Neuron (in vitro differentiated cells): Measurements from ENCODE around the gene ZNF468.
"Not testable (repeated sequence)": the region's sequence is repeated elsewhere in the genome, so short reads cannot be mapped to it uniquely, and the experiment has no call there.

Experiments
- H2AFZ ChIP-seq: one replicate; pipeline ENCODE4 v1.6.1; 2013; ENCODE audit warnings: low read depth, mild to moderate bottlenecking, inconsistent platforms, low read length, moderate library complexity
- H3K27me3 ChIP-seq: one replicate; pipeline ENCODE4 v1.6.1; 2013; ENCODE audit warnings: low read length; ENCODE audit not compliant: insufficient read depth
- H3K36me3 ChIP-seq: one replicate; pipeline ENCODE4 v1.6.1; 2013; ENCODE audit warnings: low read length; ENCODE audit not compliant: insufficient read depth
- H3K4me1 ChIP-seq: one replicate; pipeline ENCODE4 v1.6.1; 2013; ENCODE audit warnings: low read length; ENCODE audit not compliant: insufficient read depth
- H3K4me3 ChIP-seq: 2 replicates; pipeline ENCODE4 v1.5.1; 2013; ENCODE audit warnings: mild to moderate bottlenecking, low read length, moderate library complexity
- H3K9me3 ChIP-seq: one replicate; pipeline ENCODE4 v1.6.1; 2013; ENCODE audit warnings: low read length

ZNF468 gene

DNA sequence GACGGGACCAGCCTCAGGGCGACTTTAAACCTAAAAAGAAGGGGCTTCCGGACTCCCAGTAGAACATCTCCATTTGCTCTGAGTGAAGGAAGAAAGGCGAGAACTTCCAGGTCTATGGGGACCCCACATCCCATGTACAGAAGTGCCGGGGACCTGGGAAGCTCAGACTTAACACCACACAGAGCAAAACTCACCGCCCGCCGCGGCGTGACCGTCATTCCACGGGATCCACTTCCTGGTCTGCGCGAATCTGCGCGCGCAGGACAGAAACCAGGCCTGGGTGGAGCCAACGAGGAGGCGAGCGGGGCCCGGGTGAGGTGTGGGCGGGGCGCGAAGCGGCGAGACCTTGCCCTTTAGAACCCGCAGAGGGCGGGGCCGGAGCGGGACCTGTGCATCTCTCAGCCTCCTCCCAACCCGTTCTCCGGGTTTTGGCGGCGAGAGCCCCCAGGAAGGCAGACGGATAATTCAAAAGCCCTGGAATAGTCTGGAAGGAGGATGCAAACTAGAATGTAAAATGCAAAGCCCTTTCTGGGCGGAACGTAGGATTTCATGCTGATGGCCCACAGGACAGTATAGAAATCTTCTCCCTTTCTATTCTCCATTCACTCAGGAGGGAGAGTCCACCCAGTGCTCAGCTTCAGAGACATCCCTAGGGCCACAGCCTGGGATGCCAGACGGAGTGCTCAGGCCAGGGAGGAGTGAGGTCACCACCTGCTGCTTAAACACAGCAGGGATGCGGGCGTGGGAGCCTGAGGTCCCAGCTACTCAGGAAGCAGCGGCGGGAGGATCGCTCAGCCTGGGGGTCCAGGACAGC lies at the start of gene ZNF468:
Gene ZNF468 (minus strand): TSS at position 242 of the 814 bp plus-strand sequence. CDS start 3,347 bp downstream, outside the sequence.
- not testable (repeated sequence) for H3K9me3 ChIP-seq, H3K36me3 ChIP-seq, H3K27me3 ChIP-seq, H3K4me1 ChIP-seq
- Histone ChIP-seq H3K4me3 (peak within 1 kb of the TSS; percentile 90), H2AFZ (peak within 1 kb of the TSS; percentile 94)

DNA sequence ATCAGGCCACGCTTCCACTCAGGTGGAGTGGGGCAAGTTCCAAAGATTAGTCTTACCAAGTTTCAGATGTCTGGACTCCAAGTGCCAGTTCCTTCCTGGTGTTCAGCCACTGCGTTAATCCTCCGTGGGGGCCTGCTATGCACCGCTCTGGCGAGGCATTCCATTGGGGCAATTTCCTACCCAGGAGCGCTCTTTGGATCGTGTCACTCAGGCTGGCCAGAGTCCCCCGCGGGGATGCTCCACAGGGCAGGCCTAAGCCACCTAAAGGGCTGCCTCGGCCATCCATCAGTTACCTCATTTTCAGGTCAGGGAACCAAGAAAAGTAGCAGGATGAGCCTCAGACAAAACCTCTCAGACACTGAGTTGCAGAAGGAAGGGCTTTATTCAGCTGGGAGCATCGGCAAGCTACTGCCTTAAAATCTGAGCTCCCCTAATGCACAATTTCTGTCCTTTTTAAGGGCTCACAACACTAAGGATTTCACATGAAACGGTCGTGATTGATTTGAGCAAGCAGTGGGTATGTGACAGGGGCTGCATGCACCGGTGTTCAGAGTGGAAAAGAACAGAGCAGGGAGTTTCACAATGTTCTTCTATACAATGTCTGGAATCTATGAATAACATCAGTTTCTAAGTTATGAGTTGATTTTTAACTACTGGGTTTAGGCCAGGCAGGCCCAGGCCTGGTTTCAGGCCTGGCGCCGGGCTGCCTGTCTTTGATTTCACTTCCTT lies 46.8 kb upstream of the ZNF468 start:
- H3K9me3 ChIP-seq, H3K4me3 ChIP-seq, H3K27me3 ChIP-seq, H2AFZ ChIP-seq, H3K4me1 ChIP-seq: not testable (repeated sequence)
- H3K36me3 ChIP-seq: peaks cover 14% of the 10 kb centered on the region

DNA sequence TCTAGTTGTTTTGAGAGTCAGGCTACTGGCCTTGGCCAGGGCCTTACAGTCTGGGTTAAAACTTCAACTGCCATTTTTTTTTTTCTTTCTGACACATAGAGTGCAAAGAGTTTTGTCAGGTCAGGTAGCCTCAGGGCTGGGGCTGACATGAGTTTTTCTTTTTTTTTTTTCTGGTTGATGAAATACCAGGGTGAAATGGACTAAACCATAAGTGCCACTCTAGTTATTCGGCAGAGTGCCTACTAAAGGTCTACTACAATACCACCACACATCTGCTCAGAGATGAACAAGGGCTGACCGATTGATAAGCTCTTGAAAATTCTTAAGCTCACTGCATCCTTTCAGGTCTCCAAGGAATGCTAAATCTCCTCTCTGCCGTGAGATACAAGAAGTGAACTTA lies 44.4 kb upstream of the ZNF468 start:
- H2AFZ ChIP-seq: no peak overlapping the region
- no peaks in the 10 kb centered on the region for H3K27me3 ChIP-seq
- no peaks in the 10 kb centered on the region for H3K9me3 ChIP-seq
- no peak overlapping the region for H3K4me3 ChIP-seq
- peaks cover 6% of the 10 kb centered on the region for H3K36me3 ChIP-seq
- peaks cover 3% of the 10 kb centered on the region for H3K4me1 ChIP-seq

DNA sequence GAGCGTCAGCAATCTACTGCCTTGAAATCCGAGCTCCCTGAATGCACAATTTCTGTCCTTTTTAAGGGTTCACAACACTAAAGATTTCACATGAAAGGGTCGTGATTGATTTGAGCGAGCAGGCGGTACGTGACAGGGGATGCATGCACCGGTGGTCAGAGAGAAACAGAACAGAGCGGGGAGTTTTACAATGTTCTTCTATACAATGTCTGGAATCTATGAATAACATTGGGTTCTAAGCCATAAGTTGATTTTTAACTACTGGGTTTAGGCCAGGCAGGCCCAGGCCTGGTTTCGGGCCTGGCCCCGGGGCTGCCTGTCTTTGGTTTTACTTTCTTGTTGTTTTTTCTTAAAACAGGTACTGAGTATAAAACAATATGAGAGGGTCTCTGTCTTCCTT lies 41.2 kb upstream of the ZNF468 start:
- H3K36me3 ChIP-seq: peaks cover 11% of the 10 kb centered on the region
- not testable (repeated sequence) for H3K9me3 ChIP-seq, H2AFZ ChIP-seq, H3K4me3 ChIP-seq, H3K4me1 ChIP-seq, H3K27me3 ChIP-seq

DNA sequence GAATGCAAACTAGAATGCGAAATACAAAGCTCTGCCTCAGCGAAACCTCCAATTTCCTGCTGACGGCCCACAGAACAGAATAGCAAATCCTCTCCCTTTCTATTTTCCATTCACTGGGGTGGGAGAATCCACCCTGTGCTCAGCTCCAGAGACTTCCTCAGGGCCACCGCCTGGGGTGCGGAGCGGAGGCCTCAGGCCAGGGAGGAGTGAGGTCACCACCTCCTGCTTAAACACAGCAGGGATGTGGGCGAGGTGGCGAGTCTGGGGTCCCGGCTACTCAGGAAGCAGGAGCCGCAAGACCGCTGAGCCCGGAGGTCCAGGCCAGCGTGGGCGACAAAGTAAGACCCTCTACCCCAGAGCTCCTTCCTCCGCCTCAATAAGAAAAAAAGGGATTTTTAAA lies 40.7 kb upstream of the ZNF468 start:
- Histone ChIP-seq H3K4me3 (peak overlapping the region; percentile 89), H3K4me1 (peaks cover 6% of the 10 kb centered on the region), H3K9me3 (no peaks in the 10 kb centered on the region), H3K27me3 (no peaks in the 10 kb centered on the region), H3K36me3 (peaks cover 16% of the 10 kb centered on the region), H2AFZ (peak overlapping the region; percentile 56)

DNA sequence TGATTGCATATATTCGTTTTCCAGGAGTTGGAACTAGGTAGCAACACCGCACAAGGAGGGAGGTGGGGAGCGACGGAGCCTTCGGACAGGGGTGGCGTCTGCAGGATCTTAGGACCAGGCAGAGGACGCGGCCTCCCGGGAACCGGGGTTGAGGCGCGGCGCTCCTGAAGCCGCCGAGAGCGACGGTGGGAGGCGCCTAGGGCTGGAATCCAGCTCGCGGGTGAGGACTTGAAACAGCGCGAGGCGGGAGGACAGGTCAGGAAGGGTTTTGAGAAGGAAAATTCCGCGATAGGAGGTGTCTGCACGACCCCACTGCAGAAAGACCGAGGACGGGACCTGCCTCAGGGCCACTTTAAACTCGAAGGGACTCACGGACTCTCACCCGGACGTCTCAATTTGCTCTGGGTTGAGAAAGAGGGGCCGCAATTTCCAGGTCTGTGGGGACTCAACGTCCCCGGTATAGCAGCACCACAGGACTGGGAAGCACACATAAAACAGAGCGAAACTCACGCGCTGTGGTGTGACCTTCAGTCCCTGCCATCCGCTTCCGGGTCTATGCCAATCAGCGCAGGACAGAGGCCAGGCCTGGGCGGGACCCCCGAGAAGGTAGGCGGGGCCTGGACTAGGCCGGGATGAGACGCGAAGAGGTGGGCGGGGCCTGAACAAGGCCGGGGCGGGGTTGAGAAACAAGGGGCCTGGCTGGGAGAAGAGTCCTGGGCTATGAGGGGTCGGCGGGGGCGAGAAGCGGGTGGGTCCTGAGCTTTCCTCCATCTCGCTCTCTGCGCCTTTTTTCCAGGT lies 39.9 kb upstream of the ZNF468 start, which contains the start of gene ZNF320:
Gene ZNF320 (minus strand): TSS at position 498 of the 798 bp plus-strand sequence. CDS start 7,380 bp downstream, outside the sequence.
- Histone ChIP-seq H3K27me3 (no peaks in the 10 kb centered on the region), H3K4me3 (peak within 1 kb of the TSS; percentile 89), H2AFZ (peak within 1 kb of the TSS; percentile 56), H3K36me3 (peaks cover 17% of the 10 kb centered on the region), H3K4me1 (peaks cover 6% of the 10 kb centered on the region), H3K9me3 (no peaks in the 10 kb centered on the region)

DNA sequence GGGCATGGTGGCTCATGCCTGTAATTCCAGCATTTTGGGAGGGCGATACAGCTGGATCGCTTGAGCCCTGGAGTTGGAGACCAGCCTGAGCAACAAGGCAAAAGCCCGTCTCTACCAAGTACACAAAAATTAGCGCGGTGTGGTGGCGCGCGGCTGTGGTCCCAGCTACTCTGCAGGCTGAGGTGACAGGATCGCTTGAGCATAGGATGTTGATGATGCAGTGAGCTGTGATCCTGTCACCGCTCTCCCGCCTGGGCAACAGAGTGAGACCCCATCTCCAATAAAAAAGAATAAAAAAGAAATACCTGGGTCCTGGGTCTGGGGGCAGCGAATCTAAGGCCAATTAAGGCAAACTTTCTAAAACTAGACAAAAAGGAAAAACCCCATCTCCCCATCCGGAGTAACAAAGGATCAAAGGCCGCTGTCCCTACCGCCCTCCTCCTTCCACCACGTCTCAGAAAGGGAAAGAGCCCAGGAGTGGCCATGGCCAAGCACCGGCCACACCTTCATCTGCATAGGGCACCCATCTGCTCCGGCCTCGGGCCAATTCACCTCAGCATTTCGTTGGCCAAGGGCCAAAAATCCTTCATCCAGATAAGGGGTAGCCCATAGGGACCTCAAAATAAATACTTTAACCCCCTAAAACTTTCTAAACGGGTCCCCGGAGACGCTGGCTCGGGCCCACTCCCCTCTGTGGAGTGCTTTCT lies 39.2 kb upstream of the ZNF468 start:
- peak overlapping the region; percentile 89 for H3K4me3 ChIP-seq
- H3K4me1 ChIP-seq: peaks cover 6% of the 10 kb centered on the region
- no peaks in the 10 kb centered on the region for H3K27me3 ChIP-seq
- no peaks in the 10 kb centered on the region for H3K9me3 ChIP-seq
- H3K36me3 ChIP-seq: peaks cover 24% of the 10 kb centered on the region
- peak overlapping the region; percentile 56 for H2AFZ ChIP-seq

DNA sequence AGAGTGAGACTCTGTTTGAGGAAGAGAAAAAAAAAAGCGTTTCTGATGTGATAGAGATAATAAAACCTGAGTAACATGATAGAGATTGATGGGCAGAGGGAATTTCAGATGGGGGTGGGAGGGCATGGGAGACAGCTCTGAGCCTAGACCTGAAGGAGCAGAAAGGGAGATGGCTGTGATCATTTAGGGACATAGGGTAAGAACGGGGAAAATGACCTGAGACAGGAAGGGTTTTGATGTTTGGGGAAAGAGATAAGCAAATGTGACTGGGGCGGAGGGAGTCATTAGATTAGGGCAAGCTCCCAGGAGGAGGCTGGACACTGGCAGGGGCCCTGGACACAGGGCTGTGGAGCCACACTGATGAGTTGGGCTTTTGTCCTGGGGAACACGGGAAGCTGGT lies 33.9 kb upstream of the ZNF468 start:
- no peak overlapping the region for H3K4me3 ChIP-seq
- H3K9me3 ChIP-seq: peaks cover 23% of the 10 kb centered on the region
- peaks cover under 1% of the 10 kb centered on the region for H3K4me1 ChIP-seq
- peaks cover 66% of the 10 kb centered on the region for H3K36me3 ChIP-seq
- no peak overlapping the region for H2AFZ ChIP-seq
- H3K27me3 ChIP-seq: no peaks in the 10 kb centered on the region

DNA sequence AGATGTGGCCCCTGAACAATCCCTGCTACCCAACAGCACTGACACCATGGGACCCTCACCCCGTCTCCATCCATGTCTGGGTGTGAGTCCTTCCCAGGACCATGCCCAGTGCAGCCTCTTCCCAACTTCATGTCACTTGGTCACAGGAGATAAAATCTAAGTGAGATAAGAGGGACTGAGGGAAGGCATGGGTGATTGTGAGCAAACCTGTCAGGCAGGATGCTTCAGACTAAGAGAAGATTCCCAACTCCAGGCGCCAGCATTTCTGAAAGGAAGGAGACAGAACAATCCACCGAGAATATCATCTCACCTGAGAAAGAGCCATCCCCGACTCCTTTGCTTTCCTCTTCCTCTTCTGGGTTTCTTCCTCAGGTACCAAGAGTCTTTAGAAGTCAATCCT lies 32.5 kb upstream of the ZNF468 start:
- Histone ChIP-seq H3K4me3 (no peak overlapping the region), H3K9me3 (peaks cover 27% of the 10 kb centered on the region), H3K4me1 (no peaks in the 10 kb centered on the region), H3K36me3 (peaks cover 72% of the 10 kb centered on the region), H2AFZ (no peak overlapping the region), H3K27me3 (no peaks in the 10 kb centered on the region)

DNA sequence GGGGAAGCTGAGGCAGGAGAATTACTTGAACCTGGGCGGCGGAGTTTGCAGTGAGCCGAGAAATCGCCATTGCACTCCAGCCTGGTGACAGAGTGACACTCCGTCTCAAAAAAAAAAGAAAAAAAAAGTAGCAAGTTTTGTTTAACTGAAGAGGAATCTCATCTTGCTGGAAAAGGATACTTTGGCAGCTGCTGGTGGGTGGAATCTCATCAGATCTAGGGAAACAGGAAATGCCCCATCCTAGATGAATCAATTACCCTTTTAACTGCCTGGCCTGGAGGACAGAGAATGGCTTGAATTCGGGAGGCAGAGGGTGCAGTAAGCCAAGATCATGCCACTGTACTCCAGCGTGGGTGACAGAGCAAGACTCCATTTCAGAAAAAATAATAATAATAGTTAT lies 31.7 kb upstream of the ZNF468 start:
- no peak overlapping the region for H3K4me3 ChIP-seq
- H2AFZ ChIP-seq: no peak overlapping the region
- peaks cover 78% of the 10 kb centered on the region for H3K36me3 ChIP-seq
- no peaks in the 10 kb centered on the region for H3K4me1 ChIP-seq
- no peaks in the 10 kb centered on the region for H3K27me3 ChIP-seq
- peaks cover 36% of the 10 kb centered on the region for H3K9me3 ChIP-seq

DNA sequence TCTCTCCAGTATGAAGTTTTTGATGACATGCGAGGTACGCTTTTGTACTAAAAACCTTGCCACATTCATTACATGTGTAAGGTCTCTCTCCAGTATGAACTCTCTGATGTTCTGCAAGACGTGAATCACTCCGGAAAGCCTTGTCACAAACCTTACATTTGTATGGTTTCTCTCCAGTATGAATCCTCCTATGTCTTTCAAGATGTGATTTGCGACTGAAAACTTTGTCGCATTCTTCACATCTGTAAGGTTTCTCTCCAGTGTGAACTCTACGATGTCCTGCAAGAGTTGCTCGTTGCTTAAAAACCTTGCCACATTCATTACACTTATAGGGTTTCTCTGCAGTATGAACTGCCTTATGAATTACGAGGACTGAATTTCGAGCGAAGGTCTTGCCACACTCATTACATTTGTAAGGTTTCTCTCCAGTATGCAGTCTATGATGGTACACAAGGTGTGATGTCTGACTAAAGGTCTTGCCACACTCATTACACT lies 23.5 kb upstream of the ZNF468 start:
- Histone ChIP-seq H2AFZ (no peak overlapping the region), H3K36me3 (peaks cover 70% of the 10 kb centered on the region), H3K4me1 (no peaks in the 10 kb centered on the region), H3K4me3 (no peak overlapping the region), H3K27me3 (no peaks in the 10 kb centered on the region), H3K9me3 (peaks cover 70% of the 10 kb centered on the region)

DNA sequence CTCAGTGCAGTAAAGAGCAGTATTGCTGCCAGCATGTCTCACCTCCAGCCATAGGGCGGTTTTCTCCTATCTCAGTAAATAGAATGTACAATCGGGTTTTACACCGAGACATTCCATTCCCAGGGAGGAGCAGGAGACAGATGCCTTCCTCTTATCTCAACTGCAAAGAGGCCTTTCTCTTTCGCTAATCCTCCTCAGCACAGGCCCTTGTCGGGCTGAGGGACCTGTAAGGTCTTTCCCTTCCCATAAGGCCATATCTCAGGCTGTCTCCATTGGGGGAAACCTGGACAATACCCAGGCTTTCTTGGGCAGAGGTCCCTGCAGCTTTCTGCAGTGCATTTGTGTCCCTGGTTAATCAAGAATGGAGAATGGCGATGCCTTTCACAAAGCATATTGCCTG lies 15.6 kb upstream of the ZNF468 start:
- H3K4me1 ChIP-seq, H3K4me3 ChIP-seq, H3K27me3 ChIP-seq, H3K36me3 ChIP-seq, H2AFZ ChIP-seq: not testable (repeated sequence)
- H3K9me3 ChIP-seq: peaks cover 10% of the 10 kb centered on the region
